HepG2 (cell line): Measurements from ENCODE around the gene ARHGAP30. TPM values are rescaled to one million over a fixed set of nuclear protein-coding genes. Genes with fewer than 3 reads are reported as not detected.

ENCODE experiments used
- ATAC-seq: fragments of 200-7000 bp; cut with Tn5 transposase; 3 replicates; pipeline ENCODE4 v1.9.1; 2020; ENCODE audit warnings: mild to moderate bottlenecking, moderate library complexity
- BruUV-seq: library from RNA; stranded (reverse); fragments of 400-500 nt; replicated peaks from 2 replicates; lab custom pipeline; 2021; lab: Mats Ljungman, UMichigan
- CTCF ChIA-PET: fragments of 300-600 bp; formaldehyde crosslinking; extraction: SDS; loops from one replicate; lab custom pipeline; 2021; ENCODE audit warnings: low total read pairs, inconsistent platforms, low intra/inter-chr PET ratio; lab: Yijun Ruan, JAX
- POLR2A ChIA-PET: fragments of 350-600 bp; sonication (Branson Sonifier 250); formaldehyde crosslinking; loops from one replicate; lab custom pipeline; 2020; ENCODE audit warnings: antibody characterized with exemption, inconsistent platforms; lab: Yijun Ruan, JAX
- DNase-seq: peaks from one replicate; pipeline ENCODE4 v3.0.0-alpha.2; 2015; ENCODE audit warnings: low spot score
- FAIRE-seq: peaks from 3 replicates; lab custom pipeline; 2011; peaks lifted over from hg19 to GRCh38; lab: Jason Lieb, UNC
- H2AFZ ChIP-seq: one replicate; pipeline ENCODE4 v1.6.1; 2011; ENCODE audit warnings: low read length, inconsistent platforms
- H3K27ac ChIP-seq: fragments of 300-600 bp; 3 replicates; pipeline ENCODE4 v1.8.0; 2011; ENCODE audit warnings: mixed run types, mild to moderate bottlenecking, mixed read lengths, low read length, inconsistent platforms; ENCODE audit not compliant: insufficient read depth; ENCODE audit errors: extremely low read length
- H3K27me3 ChIP-seq, 2 experiments: fragments of 200-600 bp in 1 of 2; 2 replicates in 1 of 2; 3 replicates in 1 of 2; pipeline versions ENCODE4 v1.6.0 to v1.8.0; 2011; ENCODE audit warnings: low read length in 2 of 2, mild to moderate bottlenecking in 2 of 2, moderate library complexity in 2 of 2, inconsistent platforms in 1 of 2; ENCODE audit not compliant: insufficient read depth in 2 of 2, control insufficient read depth in 1 of 2
- H3K36me3 ChIP-seq, 2 experiments: fragments of 200-600 bp in 1 of 2; replicated peaks in 1 of 2; 2 replicates in 1 of 2; 3 replicates in 1 of 2; pipeline versions ENCODE4 v1.5.1 to v1.8.0; 2011; ENCODE audit warnings: low read length in 2 of 2, inconsistent platforms in 1 of 2; ENCODE audit not compliant: insufficient read depth in 2 of 2, control insufficient read depth in 1 of 2
- H3K4me1 ChIP-seq: 2 replicates; pipeline ENCODE4 v1.5.1; 2012; ENCODE audit warnings: low read length, inconsistent platforms; ENCODE audit not compliant: insufficient read depth
- H3K4me2 ChIP-seq: 2 replicates; pipeline ENCODE4 v1.6.0; 2011; ENCODE audit warnings: low read depth, low read length, inconsistent platforms
- H3K4me3 ChIP-seq, 3 experiments: fragments of 200-600 bp in 1 of 3; sonication (generic), shearing (Covaris generic) in 1 of 3; replicated peaks in 1 of 3; 2 replicates each; pipeline ENCODE4 v1.5.1; 2011 to 2016; ENCODE audit warnings: low read length in 3 of 3, inconsistent platforms in 2 of 3, low read depth in 2 of 3, mild to moderate bottlenecking in 2 of 3, control low read depth in 1 of 3, mixed read lengths in 1 of 3; ENCODE audit not compliant: insufficient read depth in 1 of 3
- H3K79me2 ChIP-seq: one replicate; pipeline ENCODE4 v1.6.1; 2011; ENCODE audit warnings: low read length, inconsistent platforms; ENCODE audit not compliant: insufficient read depth
- H3K9ac ChIP-seq: 2 replicates; pipeline ENCODE4 v1.6.0; 2011; ENCODE audit warnings: mild to moderate bottlenecking, low read depth, low read length, inconsistent platforms; ENCODE audit not compliant: insufficient read depth
- H3K9me3 ChIP-seq: 2 replicates; pipeline ENCODE4 v1.5.1; 2012; ENCODE audit warnings: mild to moderate bottlenecking, low read length
- H4K20me1 ChIP-seq: 2 replicates; pipeline ENCODE4 v1.6.0; 2011; ENCODE audit warnings: inconsistent platforms, mild to moderate bottlenecking, low read length, moderate library complexity; ENCODE audit not compliant: insufficient read depth
- HDAC1 ChIP-seq: sonication (generic); formaldehyde crosslinking; IDR thresholded peaks from 2 replicates; pipeline ENCODE4 v1.5.1; 2020; ENCODE audit warnings: mild to moderate bottlenecking, missing genetic modification reagents
- MYNN ChIP-seq: sonication (generic); formaldehyde crosslinking; IDR thresholded peaks from 2 replicates; pipeline ENCODE4 v1.4.0; 2020; ENCODE audit warnings: mild to moderate bottlenecking, low read depth, missing genetic modification reagents
- TMF1 ChIP-seq: sonication (generic); formaldehyde crosslinking; IDR thresholded peaks from 2 replicates; pipeline ENCODE4 v1.8.1; 2022; ENCODE audit warnings: low read depth, missing genetic modification reagents
- ZBTB43 ChIP-seq: sonication (generic); formaldehyde crosslinking; conservative IDR thresholded peaks from 2 replicates; pipeline ENCODE4 v1.4.0; 2020; ENCODE audit warnings: missing genetic modification reagents
- ZNF225 ChIP-seq: sonication (generic); formaldehyde crosslinking; IDR thresholded peaks from 2 replicates; pipeline ENCODE4 v1.4.0; 2020; ENCODE audit warnings: mild to moderate bottlenecking, missing genetic modification reagents
- ZNF574 ChIP-seq: sonication (generic); formaldehyde crosslinking; IDR thresholded peaks from 2 replicates; pipeline ENCODE4 v1.4.0; 2020; ENCODE audit warnings: missing genetic modification reagents
- ZNF674 ChIP-seq: sonication (generic); formaldehyde crosslinking; IDR thresholded peaks from 2 replicates; pipeline ENCODE4 v1.5.0; 2020; ENCODE audit warnings: low read depth, mild to moderate bottlenecking, missing genetic modification reagents
- ZXDC ChIP-seq: sonication (generic); formaldehyde crosslinking; IDR thresholded peaks from 2 replicates; pipeline ENCODE4 v1.5.0; 2020; ENCODE audit warnings: mild to moderate bottlenecking, missing genetic modification reagents
- WGBS: methylation state at CpG from one replicate; pipeline ENCODE4 v1.1.6; 2017; ENCODE audit warnings: low lambda C conversion rate; 5-methylcytosine and 5-hydroxymethylcytosine counted together
- in situ Hi-C: cut with HindIII; loops from 2 replicates; pipeline ENCODE4 v1.10.0; 2017; ENCODE audit warnings: low pct_unique_long_range_greater_than_20kb; ENCODE audit not compliant: extremely low pct_ligation_motif_present
- intact Hi-C: fragments of 100-400 bp; cut with micrococcal nuclease; formaldehyde crosslinking; loops from one replicate; pipeline ENCODE4 v1.10.0; 2022; ENCODE audit not compliant: unreplicated experiment
- polyA plus RNA-seq, 8 experiments: library from polyadenylated mRNA; depleted of rRNA in 3 of 8; stranded (reverse) in 7 of 8; unstranded in 1 of 8; fragments of >200 nt; fragmentation: Illumina TruSeq in 4 of 8; extraction: Trizol in 4 of 8; gene quantifications; 2 replicates each; pipeline versions ENCODE4 v1.2.1 to v1.2.3, GENCODE V29; 2011 to 2016; ENCODE audit warnings: low read depth in 4 of 8, missing spikeins in 1 of 8, mixed read lengths in 1 of 8; ENCODE audit not compliant: insufficient read depth in 1 of 8
- total RNA-seq, 5 experiments: library from RNA; depleted of rRNA; stranded (reverse); fragments of >200 nt; fragmentation: Illumina TruSeq; extraction: Trizol; gene quantifications; 2 replicates each; pipeline ENCODE4 v1.2.3, GENCODE V29; 2016; ENCODE audit warnings: low read depth in 1 of 5

The ARHGAP30 gene
- total and polyA plus RNA-seq, 2 of the 13 experiments (the other 11 are each of a cell fraction or from before 2014, with no cell fraction given): 0.13 to 0.20 TPM

GRCh38 chr1:161106431-161106830, 36.7 kb upstream of the ARHGAP30 start (continued):
- no peak for TF ChIP-seq ZBTB43 (CRISPR knock-in tag)

- intact Hi-C loops (no loop called here), in situ Hi-C loops (loop anchor here (5.0 kb wide), 1 partner anchor 48 kb away; no protein-coding TSS in a partner anchor)
- Histone ChIP-seq H3K9ac (no peak overlapping the region), H2AFZ (no peak overlapping the region), H3K27me3 (no peaks in the 10 kb centered on the region), H3K79me2 (peaks cover 11% of the 10 kb centered on the region), H3K4me3 (no peak overlapping the region), H3K36me3 (peaks cover 6 to 23% of the 10 kb centered on the region in 2 experiments), H3K4me2 (no peak overlapping the region), H3K9me3 (no peaks in the 10 kb centered on the region), H3K4me1 (peaks cover 13% of the 10 kb centered on the region), H3K27ac (no peak overlapping the region), H4K20me1 (no peaks in the 10 kb centered on the region)
- TF ChIP-seq MYNN (CRISPR knock-in tag): no peak
- no peak for TF ChIP-seq TMF1 (CRISPR knock-in tag)
- no peak for TF ChIP-seq ZXDC (CRISPR knock-in tag)
- TF ChIP-seq HDAC1 (CRISPR knock-in tag): no peak
- TF ChIP-seq ZNF574 (CRISPR knock-in tag): no peak
- TF ChIP-seq ZNF674 (CRISPR knock-in tag): no peak
- no peak for TF ChIP-seq ZNF225
- ChIA-PET CTCF (no interaction called here), POLR2A (interaction anchor here (1.2 kb wide), 2 partner anchors 17 to 32 kb away, joined by 3 read pairs; partner anchors contain the start of genes DEDD, NIT1 and PFDN2)
- no TSS peak for BruUV-seq
- no peak for ATAC-seq
- 96% methylated on average over 2 of the region's 2 CpGs for WGBS
- no peak for FAIRE-seq
- no peak for DNase-seq
Observed at GRCh38 chr1:161100556-161100955, 30.9 kb upstream of the ARHGAP30 start.
